Right lobe of liver (tissue), 4 donors: ENCODE measurements around the gene GMEB1.

Experiments used
- CTCF ChIP-seq, 4 donors: fragments of 200-600 bp in 3 of 4; fragments of 450-650 bp in 1 of 4; IDR thresholded peaks; one replicate each; pipeline versions ENCODE4 v1.5.1 to v1.8.0; 2016 to 2022; ENCODE audit warnings: antibody characterized with exemption in 4 of 4, mild to moderate bottlenecking in 2 of 4
- POLR2A ChIP-seq: fragments of 450-650 bp; IDR thresholded peaks from one replicate; pipeline ENCODE4 v1.6.1; 2017; ENCODE audit warnings: antibody characterized with exemption, mild to moderate bottlenecking
- donor health status: DM: no; HTN: no; CAD: no.
- donor health status: DM: no; HTN: no; CAD: no.
- donor health status: DM: no; HTN: yes; CAD: no.

GRCh38 chr1:28756846-28757245, 88.3 kb downstream of the GMEB1 start:
- TF ChIP-seq CTCF (IDR thresholded peaks at IDR 0.05) (peak in 2 of 4 donors; percentile 14 to 15), POLR2A (no peak)
